Activated naive CD8-positive, alpha-beta T cell treated with anti-CD3 and anti-CD28 coated beads, Interleukin-2, amount 50 U/mL, for 24 hours (primary cell): ENCODE measurements around the gene CBFA2T3.

Experiments used
- ATAC-seq: fragments of 150-1000 bp; cut with Tn5 transposase; one replicate; pipeline ENCODE4 v1.10.0; 2021
- DNase-seq: peaks from one replicate; pipeline ENCODE4 v3.0.0; 2021
- H3K27ac Mint-ChIP-seq: one replicate; pipeline ENCODE4 v1.8.0; 2021; ENCODE audit warnings: mild to moderate bottlenecking, mixed read lengths
- H3K27me3 Mint-ChIP-seq: one replicate; pipeline ENCODE4 v1.8.0; 2021; ENCODE audit warnings: mixed read lengths
- H3K36me3 Mint-ChIP-seq: one replicate; pipeline ENCODE4 v1.8.0; 2021; ENCODE audit warnings: low read depth, mixed read lengths
- H3K4me1 Mint-ChIP-seq: one replicate; pipeline ENCODE4 v1.8.0; 2021; ENCODE audit warnings: mixed read lengths
- H3K4me3 Mint-ChIP-seq: one replicate; pipeline ENCODE4 v1.8.0; 2021; ENCODE audit warnings: mild to moderate bottlenecking, moderate library complexity, mixed read lengths
- H3K9me3 Mint-ChIP-seq: one replicate; pipeline ENCODE4 v1.8.0; 2021; ENCODE audit warnings: mixed read lengths

CBFA2T3 gene

GRCh38 chr16:88917146-88917914, 59.7 kb downstream of the CBFA2T3 start:
- Mint-ChIP-seq H3K36me3 (no peaks in the 10 kb centered on the region), H3K4me3 (no peak overlapping the region), H3K4me1 (peaks cover 9% of the 10 kb centered on the region), H3K27me3 (peaks cover 3% of the 10 kb centered on the region), H3K9me3 (no peaks in the 10 kb centered on the region), H3K27ac (no peak overlapping the region)
- DNase-seq (no peak), ATAC-seq (no peak)

- ATAC-seq (no peak), DNase-seq (no peak)
- Mint-ChIP-seq H3K36me3 (no peaks in the 10 kb centered on the region), H3K4me1 (peaks cover 1% of the 10 kb centered on the region), H3K27ac (no peak overlapping the region), H3K4me3 (no peak overlapping the region), H3K27me3 (no peaks in the 10 kb centered on the region), H3K9me3 (no peaks in the 10 kb centered on the region)
Measured at GRCh38 chr16:88915639-88916327, 61.2 kb downstream of the CBFA2T3 start.

- ATAC-seq (no peak), DNase-seq (no peak)
- H3K4me1 Mint-ChIP-seq, result no peaks in the 10 kb centered on the region
- no peak overlapping the region for H3K27ac Mint-ChIP-seq
- H3K4me3 Mint-ChIP-seq, result no peak overlapping the region
- H3K9me3 Mint-ChIP-seq, result no peaks in the 10 kb centered on the region
- H3K27me3 Mint-ChIP-seq, result no peaks in the 10 kb centered on the region
- no peaks in the 10 kb centered on the region for H3K36me3 Mint-ChIP-seq
Measured at GRCh38 chr16:88914750-88915368, 62.1 kb downstream of the CBFA2T3 start.

- Mint-ChIP-seq H3K27ac (no peak overlapping the region), H3K4me3 (no peak overlapping the region), H3K27me3 (no peaks in the 10 kb centered on the region), H3K36me3 (no peaks in the 10 kb centered on the region), H3K4me1 (no peaks in the 10 kb centered on the region), H3K9me3 (no peaks in the 10 kb centered on the region)
- DNase-seq (no peak), ATAC-seq (no peak)
Measured at GRCh38 chr16:88913870-88914269, 63.1 kb downstream of the CBFA2T3 start.

GRCh38 chr16:88913001-88913612, 63.9 kb downstream of the CBFA2T3 start:
- no peak overlapping the region for H3K4me3 Mint-ChIP-seq
- no peaks in the 10 kb centered on the region for H3K27me3 Mint-ChIP-seq
- no peaks in the 10 kb centered on the region for H3K9me3 Mint-ChIP-seq
- no peaks in the 10 kb centered on the region for H3K4me1 Mint-ChIP-seq
- no peak for DNase-seq
- no peak overlapping the region for H3K27ac Mint-ChIP-seq
- no peak for ATAC-seq
- no peaks in the 10 kb centered on the region for H3K36me3 Mint-ChIP-seq

- H3K27ac Mint-ChIP-seq, result no peak overlapping the region
- DNase-seq (no peak), ATAC-seq (no peak)
- H3K9me3 Mint-ChIP-seq, result no peaks in the 10 kb centered on the region
- H3K4me3 Mint-ChIP-seq, result no peak overlapping the region
- H3K27me3 Mint-ChIP-seq, result no peaks in the 10 kb centered on the region
- H3K4me1 Mint-ChIP-seq, result no peaks in the 10 kb centered on the region
- no peaks in the 10 kb centered on the region for H3K36me3 Mint-ChIP-seq
Measured at GRCh38 chr16:88912556-88912955, 64.5 kb downstream of the CBFA2T3 start.

- no peaks in the 10 kb centered on the region for H3K9me3 Mint-ChIP-seq
- H3K4me1 Mint-ChIP-seq, result no peaks in the 10 kb centered on the region
- no peaks in the 10 kb centered on the region for H3K36me3 Mint-ChIP-seq
- H3K4me3 Mint-ChIP-seq, result no peak overlapping the region
- no peak for ATAC-seq
- no peaks in the 10 kb centered on the region for H3K27me3 Mint-ChIP-seq
- DNase-seq, result no peak
- no peak overlapping the region for H3K27ac Mint-ChIP-seq
Measured at GRCh38 chr16:88911946-88912310, 65.1 kb downstream of the CBFA2T3 start.

GRCh38 chr16:88911136-88911945, 65.7 kb downstream of the CBFA2T3 start:
- DNase-seq (no peak), ATAC-seq (no peak)
- H3K4me1 Mint-ChIP-seq, result no peaks in the 10 kb centered on the region
- no peaks in the 10 kb centered on the region for H3K36me3 Mint-ChIP-seq
- H3K27ac Mint-ChIP-seq, result no peak overlapping the region
- no peaks in the 10 kb centered on the region for H3K9me3 Mint-ChIP-seq
- H3K27me3 Mint-ChIP-seq, result no peaks in the 10 kb centered on the region
- H3K4me3 Mint-ChIP-seq, result no peak overlapping the region

GRCh38 chr16:88910284-88911135, 66.5 kb downstream of the CBFA2T3 start:
- Mint-ChIP-seq H3K4me3 (no peak overlapping the region), H3K9me3 (no peaks in the 10 kb centered on the region), H3K36me3 (no peaks in the 10 kb centered on the region)

GRCh38 chr16:88909431-88910210, 67.4 kb downstream of the CBFA2T3 start:
- ATAC-seq (no peak), DNase-seq (no peak)
- Mint-ChIP-seq H3K27me3 (no peaks in the 10 kb centered on the region), H3K4me1 (no peaks in the 10 kb centered on the region), H3K27ac (no peak overlapping the region), H3K4me3 (no peak overlapping the region), H3K9me3 (no peaks in the 10 kb centered on the region), H3K36me3 (no peaks in the 10 kb centered on the region)

More at GRCh38 chr16:88910284-88911135, 66.5 kb downstream of the CBFA2T3 start:
- no peak for DNase-seq
- Mint-ChIP-seq H3K4me1 (no peaks in the 10 kb centered on the region), H3K27me3 (no peaks in the 10 kb centered on the region), H3K27ac (no peak overlapping the region)
- ATAC-seq, result no peak

GRCh38 chr16:88908307-88908706, 68.7 kb downstream of the CBFA2T3 start:
- H3K9me3 Mint-ChIP-seq, result no peaks in the 10 kb centered on the region
- no peak overlapping the region for H3K4me3 Mint-ChIP-seq
- H3K36me3 Mint-ChIP-seq, result no peaks in the 10 kb centered on the region
- H3K27me3 Mint-ChIP-seq, result no peaks in the 10 kb centered on the region
- DNase-seq, result no peak
- ATAC-seq, result no peak
- no peaks in the 10 kb centered on the region for H3K4me1 Mint-ChIP-seq
- no peak overlapping the region for H3K27ac Mint-ChIP-seq

GRCh38 chr16:88907768-88908167, 69.2 kb downstream of the CBFA2T3 start:
- ATAC-seq, result no peak
- H3K27me3 Mint-ChIP-seq, result no peaks in the 10 kb centered on the region
- H3K4me3 Mint-ChIP-seq, result no peak overlapping the region
- no peaks in the 10 kb centered on the region for H3K9me3 Mint-ChIP-seq
- no peak for DNase-seq
- H3K27ac Mint-ChIP-seq, result no peak overlapping the region
- no peaks in the 10 kb centered on the region for H3K36me3 Mint-ChIP-seq
- H3K4me1 Mint-ChIP-seq, result no peaks in the 10 kb centered on the region

- DNase-seq, result no peak
- H3K27ac Mint-ChIP-seq, result no peak overlapping the region
- no peaks in the 10 kb centered on the region for H3K4me1 Mint-ChIP-seq
- no peaks in the 10 kb centered on the region for H3K9me3 Mint-ChIP-seq
- H3K4me3 Mint-ChIP-seq, result no peak overlapping the region
- no peaks in the 10 kb centered on the region for H3K36me3 Mint-ChIP-seq
- no peaks in the 10 kb centered on the region for H3K27me3 Mint-ChIP-seq
- no peak for ATAC-seq
Measured at GRCh38 chr16:88906535-88907105, 70.4 kb downstream of the CBFA2T3 start.
